Measurements from ENCODE around the gene CNTF. TPM values are rescaled to one million over a fixed set of nuclear protein-coding genes. Genes with fewer than 3 reads are reported as not detected.

The CNTF gene
- total RNA-seq, 6 donors from 2014 or later: 0.33 to 5.4 (median 1.4) TPM

DNA sequence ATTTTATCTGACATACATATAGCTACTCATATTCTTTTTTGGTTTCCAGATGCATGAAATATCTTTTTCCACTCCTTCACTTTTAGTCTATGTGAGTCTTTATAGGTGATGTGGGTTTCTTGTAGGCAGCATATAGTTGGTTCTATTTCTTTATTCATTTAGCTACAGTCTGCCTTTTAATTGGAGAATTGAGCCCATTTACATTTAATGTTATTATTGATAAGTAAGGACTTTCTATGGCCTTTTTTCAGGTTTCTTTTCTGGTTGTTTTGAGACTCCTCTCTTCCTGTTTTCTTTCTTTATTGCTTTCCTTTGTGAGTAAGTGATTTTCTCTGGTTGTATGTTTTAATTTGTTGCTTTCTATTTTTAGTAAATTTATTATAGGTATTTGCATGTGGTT is 27.2 kb downstream of the CNTF start:
- DNase-seq: no peak
- Histone ChIP-seq H3K4me1 (no peaks in the 10 kb centered on the region), H3K9me3 (peaks cover 0 to 11% (median 5%) of the 10 kb centered on the region in 4 donors), H3K27ac (no peak overlapping the region), H3K36me3 (no peaks in the 10 kb centered on the region), H3K4me3 (no peak overlapping the region), H3K27me3 (no peaks in the 10 kb centered on the region)
- no peak for ATAC-seq (ENCODE audit: low FRiP score in 2 of 2)
- no peak for TF ChIP-seq POLR2A (IDR thresholded peaks at IDR 0.05)
- TF ChIP-seq POLR2AphosphoS5 (IDR thresholded peaks at IDR 0.05): no peak
- TF ChIP-seq, protein P1, sequence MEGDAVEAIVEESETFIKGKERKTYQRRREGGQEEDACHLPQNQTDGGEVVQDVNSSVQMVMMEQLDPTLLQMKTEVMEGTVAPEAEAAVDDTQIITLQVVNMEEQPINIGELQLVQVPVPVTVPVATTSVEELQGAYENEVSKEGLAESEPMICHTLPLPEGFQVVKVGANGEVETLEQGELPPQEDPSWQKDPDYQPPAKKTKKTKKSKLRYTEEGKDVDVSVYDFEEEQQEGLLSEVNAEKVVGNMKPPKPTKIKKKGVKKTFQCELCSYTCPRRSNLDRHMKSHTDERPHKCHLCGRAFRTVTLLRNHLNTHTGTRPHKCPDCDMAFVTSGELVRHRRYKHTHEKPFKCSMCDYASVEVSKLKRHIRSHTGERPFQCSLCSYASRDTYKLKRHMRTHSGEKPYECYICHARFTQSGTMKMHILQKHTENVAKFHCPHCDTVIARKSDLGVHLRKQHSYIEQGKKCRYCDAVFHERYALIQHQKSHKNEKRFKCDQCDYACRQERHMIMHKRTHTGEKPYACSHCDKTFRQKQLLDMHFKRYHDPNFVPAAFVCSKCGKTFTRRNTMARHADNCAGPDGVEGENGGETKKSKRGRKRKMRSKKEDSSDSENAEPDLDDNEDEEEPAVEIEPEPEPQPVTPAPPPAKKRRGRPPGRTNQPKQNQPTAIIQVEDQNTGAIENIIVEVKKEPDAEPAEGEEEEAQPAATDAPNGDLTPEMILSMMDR (IDR thresholded peaks at IDR 0.05): no peak

DNA sequence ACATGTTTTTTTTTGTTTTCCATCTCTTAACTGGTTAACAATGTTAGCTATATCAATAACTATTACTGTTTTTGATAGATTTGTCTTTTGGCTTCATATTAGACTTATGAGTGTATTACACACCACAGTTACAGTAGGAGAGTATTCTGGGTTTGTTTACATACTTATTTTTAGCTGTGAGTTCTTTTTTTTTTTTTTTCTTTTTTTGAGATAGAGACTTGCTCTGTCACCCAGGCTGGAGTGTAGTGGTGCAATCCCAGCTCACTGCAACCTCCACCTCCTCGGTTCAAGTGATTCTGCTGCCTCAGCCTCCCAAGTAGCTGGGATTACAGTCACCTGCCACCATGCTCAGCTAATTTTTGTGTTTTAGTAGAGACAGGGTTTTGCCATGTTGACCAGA is 28.0 kb downstream of the CNTF start:
- H3K4me3 ChIP-seq: no peak overlapping the region
- no peaks in the 10 kb centered on the region for H3K27me3 ChIP-seq
- 33 to 56% methylated on average over 1 of the region's 1 CpG for WGBS, 2 donors
- peaks cover 0 to 7% (median 5%) of the 10 kb centered on the region in 4 donors for H3K9me3 ChIP-seq
- no peak for TF ChIP-seq POLR2AphosphoS5 (IDR thresholded peaks at IDR 0.05)
- TF ChIP-seq, protein P1 (IDR thresholded peaks at IDR 0.05): no peak
- TF ChIP-seq POLR2A (IDR thresholded peaks at IDR 0.05): no peak
- no peak for TF ChIP-seq EP300 (IDR thresholded peaks at IDR 0.05)
- H3K4me1 ChIP-seq: no peaks in the 10 kb centered on the region
- DNase-seq: no peak
- H3K36me3 ChIP-seq: no peaks in the 10 kb centered on the region
- no peak overlapping the region for H3K27ac ChIP-seq
- no peak for ATAC-seq (ENCODE audit: low FRiP score in 2 of 2)

DNA sequence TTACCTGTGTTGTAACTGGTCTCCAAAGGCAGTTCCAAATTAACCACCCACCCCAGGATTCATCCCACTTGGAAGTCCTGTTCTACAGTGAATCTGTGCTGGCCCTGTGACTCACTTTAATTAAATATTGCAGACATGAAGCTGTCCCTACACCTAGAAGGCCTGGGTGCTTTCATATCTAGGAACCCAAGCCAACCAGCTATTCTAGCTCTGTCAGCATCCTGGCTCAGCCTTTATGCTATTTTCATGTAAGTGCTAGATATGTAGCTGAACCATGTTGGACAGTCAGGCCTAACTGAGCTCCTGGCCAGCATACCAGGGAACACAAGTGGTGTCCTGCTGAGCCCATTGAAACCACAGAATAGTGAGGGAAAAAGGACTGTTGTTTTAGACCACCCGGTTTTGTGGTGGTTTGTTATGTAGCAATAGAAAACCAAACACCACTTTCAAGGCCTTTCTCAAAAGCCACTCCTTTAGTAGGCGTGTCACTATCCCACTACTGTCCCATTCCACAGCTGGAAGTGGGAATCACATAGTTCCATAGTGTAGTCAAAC is 30.3 kb downstream of the CNTF start:
- no peak for DNase-seq
- no peaks in the 10 kb centered on the region for H3K36me3 ChIP-seq
- H3K9me3 ChIP-seq: no peaks in the 10 kb centered on the region
- TF ChIP-seq POLR2A (IDR thresholded peaks at IDR 0.05) (no peak), EP300 (IDR thresholded peaks at IDR 0.05) (no peak), POLR2AphosphoS5 (IDR thresholded peaks at IDR 0.05) (no peak)
- TF ChIP-seq, protein P1 (IDR thresholded peaks at IDR 0.05): no peak
- no peaks in the 10 kb centered on the region for H3K27me3 ChIP-seq
- no peak overlapping the region for H3K27ac ChIP-seq
- no peak for ATAC-seq (ENCODE audit: low FRiP score in 2 of 2)
- no peak overlapping the region for H3K4me3 ChIP-seq
- 66 to 69% methylated on average over 2 of the region's 2 CpGs for WGBS, 2 donors
- H3K4me1 ChIP-seq: no peaks in the 10 kb centered on the region

DNA sequence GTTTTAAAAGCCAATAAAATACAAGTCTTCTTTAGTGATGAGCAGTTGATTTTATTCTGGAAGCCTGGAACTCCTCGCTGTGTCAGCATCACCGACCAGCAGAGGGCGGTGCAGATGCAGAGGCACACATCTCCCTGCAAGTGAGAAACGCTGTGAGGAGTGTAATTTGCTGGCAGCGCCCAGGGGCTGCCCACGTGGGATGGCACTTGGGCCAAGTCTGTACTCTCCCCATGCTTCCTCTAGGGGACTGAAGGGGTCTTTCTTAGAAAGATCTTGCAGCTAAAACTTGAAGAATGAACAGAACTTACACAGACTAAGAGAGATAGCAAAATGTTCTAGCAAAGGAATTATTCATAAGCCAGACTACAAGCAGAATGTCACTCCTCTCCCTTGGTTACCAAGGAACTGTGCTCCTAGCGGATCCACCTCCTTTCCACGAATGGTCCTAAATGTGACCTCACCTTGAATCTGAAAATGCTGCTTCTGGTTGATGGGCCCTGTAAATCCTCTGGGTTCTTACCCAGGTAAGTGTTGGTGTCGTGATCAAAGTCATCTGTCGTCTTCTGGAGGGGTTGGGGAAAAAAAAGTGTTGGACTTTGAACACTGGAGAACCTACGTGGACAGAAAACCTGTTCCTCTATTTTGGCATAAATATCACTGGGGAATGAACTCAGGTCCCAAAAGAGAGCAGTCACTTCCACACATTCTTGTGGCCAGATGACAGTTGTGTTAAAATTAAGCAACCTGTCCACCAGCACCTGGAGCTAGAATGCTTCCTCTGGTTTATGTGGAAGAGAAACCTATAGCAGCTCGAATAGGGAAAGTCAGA is 31.8 kb downstream of the CNTF start:
- H3K27me3 ChIP-seq: no peaks in the 10 kb centered on the region
- peak; percentile 85 to 91 for ATAC-seq (ENCODE audit: low FRiP score in 2 of 2)
- no peak for TF ChIP-seq EP300 (IDR thresholded peaks at IDR 0.05)
- no peak for TF ChIP-seq POLR2A (IDR thresholded peaks at IDR 0.05)
- TF ChIP-seq POLR2AphosphoS5 (IDR thresholded peaks at IDR 0.05): no peak
- TF ChIP-seq, protein P1 (IDR thresholded peaks at IDR 0.05): peak; percentile 56 to 84 (median 76)
- H3K27ac ChIP-seq: no peak overlapping the region
- WGBS, 2 donors: 26 to 29% methylated on average over 12 of the region's 12 CpGs
- no peaks in the 10 kb centered on the region for H3K9me3 ChIP-seq
- no peaks in the 10 kb centered on the region for H3K4me1 ChIP-seq
- DNase-seq: peak; percentile 46 to 75
- H3K4me3 ChIP-seq: no peak overlapping the region
- no peaks in the 10 kb centered on the region for H3K36me3 ChIP-seq
